IPS-18a (cell line): ENCODE results near the gene ZNF683.
"Not testable (repeated sequence)": the region's sequence is repeated elsewhere in the genome, so short reads cannot be mapped to it uniquely, and the experiment has no call there.

Experiments used
- H3K27ac ChIP-seq: one replicate; pipeline ENCODE4 v1.5.1; 2013; ENCODE audit warnings: low read length
- H3K27me3 ChIP-seq: one replicate; pipeline ENCODE4 v1.6.1; 2013; ENCODE audit warnings: mild to moderate bottlenecking, low read length; ENCODE audit not compliant: control insufficient read depth, insufficient read depth
- H3K36me3 ChIP-seq: one replicate; pipeline ENCODE4 v1.6.1; 2013; ENCODE audit warnings: low read depth, low read length; ENCODE audit not compliant: control insufficient read depth
- H3K4me1 ChIP-seq: one replicate; pipeline ENCODE4 v1.6.1; 2013; ENCODE audit warnings: low read depth, low read length; ENCODE audit not compliant: control insufficient read depth
- H3K4me3 ChIP-seq: one replicate; pipeline ENCODE4 v1.5.1; 2013; ENCODE audit warnings: low read length
- H3K9ac ChIP-seq: one replicate; pipeline ENCODE4 v1.6.1; 2013; ENCODE audit warnings: mild to moderate bottlenecking, low read length, moderate library complexity
- H3K9me3 ChIP-seq: one replicate; pipeline ENCODE4 v1.6.1; 2013; ENCODE audit warnings: low read depth, low read length; ENCODE audit not compliant: control insufficient read depth

The ZNF683 gene

GRCh38 chr1:26372611-26373010 lies at the start of gene ZNF683:
TSS of gene ZNF683 (minus strand) at chr1:26372750. CDS start at chr1:26368571, 4,179 bp downstream.
- H3K36me3 ChIP-seq, H3K9ac ChIP-seq, H3K27me3 ChIP-seq, H3K4me3 ChIP-seq, H3K4me1 ChIP-seq, H3K27ac ChIP-seq, H3K9me3 ChIP-seq: not testable (repeated sequence)

DNA sequence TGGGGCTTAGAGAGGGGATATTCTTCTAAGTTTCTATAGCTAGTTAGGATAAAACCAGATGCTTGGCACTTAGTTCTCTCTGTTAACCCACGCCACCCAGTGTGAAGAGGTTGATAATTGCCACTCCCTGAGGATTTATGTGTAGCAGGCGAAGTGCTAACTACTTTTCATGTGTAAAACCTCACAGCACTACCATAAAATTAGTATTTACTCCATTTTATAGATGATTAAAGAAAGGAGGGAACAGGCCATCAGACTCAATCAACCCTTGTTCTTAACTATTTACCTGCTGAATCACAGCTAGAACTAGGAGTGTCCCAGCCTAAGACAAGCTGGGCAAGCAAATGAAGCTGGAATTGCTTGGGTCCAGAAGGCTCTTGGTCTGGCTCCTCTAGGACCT lies 46.9 kb upstream of the ZNF683 start:
- peaks cover 68% of the 10 kb centered on the region for H3K36me3 ChIP-seq

DNA sequence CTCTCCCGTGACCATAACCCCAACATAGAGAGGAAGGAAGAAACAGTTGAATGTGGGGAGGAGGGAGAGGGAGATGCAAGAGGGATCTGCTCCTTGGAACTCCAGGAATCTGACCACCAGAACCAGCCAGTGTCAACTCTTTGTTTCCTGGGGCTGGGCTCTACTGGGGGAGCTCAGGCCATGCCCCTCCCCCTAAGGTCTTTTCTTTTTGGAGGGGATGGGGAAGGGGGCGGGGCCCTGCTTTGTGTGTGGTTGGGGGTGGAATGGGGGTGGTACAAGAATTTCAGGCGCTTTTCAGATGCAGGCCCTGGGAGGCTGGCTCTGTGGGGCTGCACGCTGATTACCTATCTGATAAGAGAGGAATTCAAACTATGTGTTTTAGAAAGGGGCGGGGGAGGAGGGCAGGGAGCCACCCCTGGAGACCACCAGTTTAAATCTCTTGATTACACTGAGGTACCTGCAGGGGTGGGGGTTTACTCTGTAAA lies 46.4 kb upstream of the ZNF683 start:
- Histone ChIP-seq H3K36me3 (peaks cover 73% of the 10 kb centered on the region), H3K4me1 (peaks cover 62% of the 10 kb centered on the region), H3K9ac (peak overlapping the region; percentile 79)

More for the DNA sequence above, 46.9 kb upstream of the ZNF683 start:
- peak overlapping the region; percentile 71 for H3K9ac ChIP-seq
- H3K9me3 ChIP-seq = no peaks in the 10 kb centered on the region
- H3K4me3 ChIP-seq = peak overlapping the region; percentile 65
- peak overlapping the region; percentile 89 for H3K27ac ChIP-seq
- peaks cover 56% of the 10 kb centered on the region for H3K4me1 ChIP-seq
- no peaks in the 10 kb centered on the region for H3K27me3 ChIP-seq

GRCh38 chr1:26417111-26417759 lies 44.7 kb upstream of the ZNF683 start:
- H3K4me1 ChIP-seq = peaks cover 67% of the 10 kb centered on the region
- peak overlapping the region; percentile 79 for H3K9ac ChIP-seq
- peak overlapping the region; percentile 35 for H3K27ac ChIP-seq
- peak overlapping the region; percentile 56 for H3K4me3 ChIP-seq
- H3K36me3 ChIP-seq = peaks cover 78% of the 10 kb centered on the region
- no peaks in the 10 kb centered on the region for H3K27me3 ChIP-seq
- no peaks in the 10 kb centered on the region for H3K9me3 ChIP-seq

More for the DNA sequence above, 46.4 kb upstream of the ZNF683 start:
- H3K9me3 ChIP-seq = no peaks in the 10 kb centered on the region
- peak overlapping the region; percentile 89 for H3K27ac ChIP-seq
- peak overlapping the region; percentile 65 for H3K4me3 ChIP-seq
- no peaks in the 10 kb centered on the region for H3K27me3 ChIP-seq

- no peaks in the 10 kb centered on the region for H3K27me3 ChIP-seq
- peak overlapping the region; percentile 18 for H3K27ac ChIP-seq
- H3K9me3 ChIP-seq = no peaks in the 10 kb centered on the region
- peak overlapping the region; percentile 89 for H3K4me3 ChIP-seq
- H3K36me3 ChIP-seq = peaks cover 53% of the 10 kb centered on the region
- H3K4me1 ChIP-seq = peaks cover 51% of the 10 kb centered on the region
- H3K9ac ChIP-seq = peak overlapping the region; percentile 96
Measured at GRCh38 chr1:26413031-26413430, 40.5 kb upstream of the ZNF683 start.

GRCh38 chr1:26412180-26412840 lies 39.8 kb upstream of the ZNF683 start:
- peak overlapping the region; percentile 96 for H3K27ac ChIP-seq
- no peaks in the 10 kb centered on the region for H3K27me3 ChIP-seq
- H3K36me3 ChIP-seq = peaks cover 46% of the 10 kb centered on the region
- H3K4me1 ChIP-seq = peaks cover 43% of the 10 kb centered on the region
- H3K9ac ChIP-seq = peak overlapping the region; percentile 96
- peak overlapping the region; percentile 89 for H3K4me3 ChIP-seq
- H3K9me3 ChIP-seq = no peaks in the 10 kb centered on the region

- no peaks in the 10 kb centered on the region for H3K27me3 ChIP-seq
- peak overlapping the region; percentile 96 for H3K9ac ChIP-seq
- H3K36me3 ChIP-seq = peaks cover 43% of the 10 kb centered on the region
- peaks cover 41% of the 10 kb centered on the region for H3K4me1 ChIP-seq
- H3K4me3 ChIP-seq = peak overlapping the region; percentile 89
- peak overlapping the region; percentile 96 for H3K27ac ChIP-seq
- no peaks in the 10 kb centered on the region for H3K9me3 ChIP-seq
Measured at GRCh38 chr1:26411624-26412074, 39.1 kb upstream of the ZNF683 start.

DNA sequence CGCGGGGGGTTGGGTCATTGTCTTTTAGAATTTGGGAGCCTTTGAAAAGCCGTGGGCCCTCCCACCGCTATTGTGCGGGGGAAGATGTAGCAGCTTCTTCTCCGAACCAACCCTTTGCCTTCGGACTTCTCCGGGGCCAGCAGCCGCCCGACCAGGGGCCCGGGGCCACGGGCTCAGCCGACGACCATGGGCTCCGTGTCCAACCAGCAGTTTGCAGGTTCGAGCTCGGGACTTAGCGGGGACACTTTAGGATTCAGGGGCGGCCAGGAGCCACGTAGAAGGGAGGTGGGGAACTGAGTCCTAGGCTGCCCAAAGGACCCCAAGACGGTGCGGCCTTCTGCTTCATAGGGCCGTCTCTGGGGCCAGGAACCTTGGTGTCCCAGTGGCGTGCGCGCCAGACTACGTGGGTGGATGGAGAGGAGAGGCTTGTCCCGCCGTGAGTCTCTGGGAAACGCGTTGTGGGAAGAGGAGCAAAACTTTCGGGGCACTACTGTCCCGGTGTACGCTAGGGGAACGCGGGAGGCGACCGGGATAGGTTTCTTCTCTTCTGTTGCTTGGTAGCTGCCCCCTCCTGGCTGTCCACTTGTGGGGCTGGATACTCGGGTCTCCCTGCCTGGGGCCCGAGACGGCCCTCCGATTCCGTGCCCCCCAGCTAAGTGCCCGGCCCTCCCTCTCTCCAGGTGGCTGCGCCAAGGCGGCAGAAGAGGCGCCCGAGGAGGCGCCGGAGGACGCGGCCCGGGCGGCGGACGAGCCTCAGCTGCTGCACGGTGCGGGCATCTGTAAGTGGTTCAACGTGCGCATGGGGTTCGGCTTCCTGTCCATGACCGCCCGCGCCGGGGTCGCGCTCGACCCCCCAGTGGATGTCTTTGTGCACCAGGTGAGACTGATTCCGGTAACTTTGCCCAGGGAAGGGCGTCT lies 38.4 kb upstream of the ZNF683 start, which contains the start of gene LIN28A:
Gene LIN28A, plus strand, starts transcription at position 112 of the 918 bp plus-strand sequence. Its CDS starts 75 bp downstream, at position 187.
- no peaks in the 10 kb centered on the region for H3K9me3 ChIP-seq
- peak within 1 kb of the TSS; percentile 96 for H3K27ac ChIP-seq
- H3K36me3 ChIP-seq = peaks cover 37% of the 10 kb centered on the region
- peak within 1 kb of the TSS; percentile 89 for H3K4me3 ChIP-seq
- H3K27me3 ChIP-seq = no peaks in the 10 kb centered on the region
- peaks cover 41% of the 10 kb centered on the region for H3K4me1 ChIP-seq
- peak within 1 kb of the TSS; percentile 96 for H3K9ac ChIP-seq

- H3K36me3 ChIP-seq = peaks cover 23% of the 10 kb centered on the region
- no peaks in the 10 kb centered on the region for H3K27me3 ChIP-seq
- H3K4me3 ChIP-seq = peak overlapping the region; percentile 61
- H3K9ac ChIP-seq = peak overlapping the region; percentile 76
- H3K27ac ChIP-seq = peak overlapping the region; percentile 71
- H3K4me1 ChIP-seq = peaks cover 27% of the 10 kb centered on the region
- no peaks in the 10 kb centered on the region for H3K9me3 ChIP-seq
Measured at GRCh38 chr1:26409191-26409807, 36.7 kb upstream of the ZNF683 start.

DNA sequence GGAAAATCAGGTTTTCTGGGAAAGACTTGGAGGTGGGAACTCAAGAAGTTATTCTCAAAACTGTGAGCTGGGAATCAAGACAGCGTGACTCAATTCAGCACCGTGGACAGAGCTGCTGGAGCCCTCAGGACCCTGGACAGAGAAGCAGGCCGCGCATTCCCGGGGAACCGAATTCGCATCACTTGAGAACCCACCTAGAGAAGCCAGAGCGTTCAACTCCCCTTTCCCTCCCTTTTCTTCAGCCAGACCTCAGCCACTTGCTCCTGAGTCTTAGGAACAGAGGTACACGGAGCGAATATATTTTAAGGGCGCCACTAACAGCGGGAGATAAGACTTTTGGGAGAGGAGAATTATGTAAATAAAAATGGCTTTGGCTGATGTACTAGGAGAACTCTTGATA lies 36.1 kb upstream of the ZNF683 start:
- Histone ChIP-seq H3K9ac (peak overlapping the region; percentile 76), H3K9me3 (no peaks in the 10 kb centered on the region), H3K27ac (no peak overlapping the region), H3K36me3 (peaks cover 16% of the 10 kb centered on the region), H3K4me3 (peak overlapping the region; percentile 61), H3K27me3 (no peaks in the 10 kb centered on the region), H3K4me1 (peaks cover 22% of the 10 kb centered on the region)
